GM08714 (cell line): ENCODE data around the gene NPM3.

Experiments used
- H3K4me3 ChIP-seq: fragments of 200-500 bp; sonication (Bioruptor generic); 2 replicates; pipeline ENCODE4 v1.5.1; 2014; ENCODE audit warnings: mild to moderate bottlenecking, low read length, inconsistent platforms
- ZNF274 ChIP-seq: IDR thresholded peaks from 2 replicates; pipeline ENCODE4 v1.6.1; 2012; ENCODE audit warnings: mild to moderate bottlenecking, low read depth, low read length

The NPM3 gene

DNA sequence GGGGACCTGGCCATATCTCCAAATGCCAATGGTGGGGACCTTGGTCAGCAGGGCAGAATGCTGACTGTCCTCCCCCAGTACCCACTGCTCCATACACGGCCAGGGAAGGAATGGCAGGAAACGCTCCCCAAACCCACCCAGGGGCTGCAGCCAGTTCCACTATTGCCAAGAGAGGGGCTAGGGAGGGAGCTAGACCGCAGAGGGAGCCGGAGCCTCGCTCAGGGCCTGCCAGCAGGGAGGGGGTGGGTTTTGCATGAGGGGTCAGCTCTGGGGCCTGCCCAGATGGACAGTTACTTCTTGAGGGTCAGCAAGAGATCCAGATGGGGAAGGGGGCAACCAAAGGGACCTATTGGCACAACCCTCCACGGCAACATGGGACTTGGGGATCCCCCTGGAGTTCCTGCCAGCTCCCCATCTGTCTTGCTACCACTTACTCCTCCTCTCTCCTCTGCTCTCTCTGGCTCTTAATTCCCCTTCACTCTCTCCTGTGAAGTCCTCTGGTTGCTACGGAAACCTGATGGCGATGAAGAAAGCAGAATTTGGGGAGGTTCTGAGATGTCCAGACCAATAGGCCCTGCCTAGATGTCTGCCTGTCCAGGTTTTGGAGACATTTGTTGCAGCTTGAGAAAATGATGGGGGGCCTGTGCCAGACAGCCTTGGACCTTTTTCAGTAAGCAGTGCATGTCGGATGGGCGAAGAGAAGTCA is 20.0 kb downstream of the NPM3 start:
- TF ChIP-seq ZNF274, result no peak
- no peak overlapping the region for H3K4me3 ChIP-seq

DNA sequence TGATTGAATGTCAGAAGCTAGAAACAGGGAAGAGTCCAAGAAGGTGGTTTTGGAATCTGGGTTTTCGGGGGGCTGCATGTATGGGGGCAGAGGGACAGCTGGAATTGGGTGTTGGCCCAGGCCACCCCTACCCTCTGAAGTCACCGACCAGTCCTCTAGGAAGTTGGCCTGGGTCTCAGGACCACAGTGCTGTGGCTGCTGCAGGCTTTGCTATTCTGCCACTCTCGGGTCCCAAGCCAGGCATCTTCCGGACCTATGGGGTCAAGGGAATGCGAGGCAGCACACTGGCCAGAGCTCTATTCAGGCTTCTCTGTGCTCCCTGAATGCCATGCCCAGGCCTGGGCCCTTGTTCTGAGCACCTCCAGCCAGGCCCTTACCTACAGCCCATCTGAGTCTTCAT is 20.5 kb downstream of the NPM3 start:
- no peak overlapping the region for H3K4me3 ChIP-seq
- TF ChIP-seq ZNF274, result no peak

DNA sequence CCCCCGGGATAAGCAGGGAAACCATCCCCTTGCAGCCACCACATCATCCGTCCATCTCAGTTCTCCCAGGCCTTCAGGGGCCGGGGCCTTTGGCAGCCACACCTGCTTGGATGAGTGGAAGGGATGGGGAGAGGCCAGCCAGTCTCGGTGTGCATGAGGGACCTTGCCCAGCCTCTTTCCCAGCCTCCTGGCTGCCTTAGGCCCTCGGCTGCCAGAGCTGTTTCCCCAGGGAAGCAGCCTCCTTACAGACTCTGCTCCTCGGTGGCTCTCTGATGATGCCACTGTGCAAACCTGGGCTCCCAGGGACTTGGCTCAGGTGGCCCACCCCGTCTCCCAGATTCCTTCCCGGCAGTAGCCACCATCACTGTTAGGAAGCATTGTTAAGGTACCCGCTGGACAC is 22.0 kb downstream of the NPM3 start:
- no peak for TF ChIP-seq ZNF274
- no peak overlapping the region for H3K4me3 ChIP-seq

- no peak for TF ChIP-seq ZNF274
Observed at GRCh38 chr10:101760510-101760909, 22.7 kb downstream of the NPM3 start.

DNA sequence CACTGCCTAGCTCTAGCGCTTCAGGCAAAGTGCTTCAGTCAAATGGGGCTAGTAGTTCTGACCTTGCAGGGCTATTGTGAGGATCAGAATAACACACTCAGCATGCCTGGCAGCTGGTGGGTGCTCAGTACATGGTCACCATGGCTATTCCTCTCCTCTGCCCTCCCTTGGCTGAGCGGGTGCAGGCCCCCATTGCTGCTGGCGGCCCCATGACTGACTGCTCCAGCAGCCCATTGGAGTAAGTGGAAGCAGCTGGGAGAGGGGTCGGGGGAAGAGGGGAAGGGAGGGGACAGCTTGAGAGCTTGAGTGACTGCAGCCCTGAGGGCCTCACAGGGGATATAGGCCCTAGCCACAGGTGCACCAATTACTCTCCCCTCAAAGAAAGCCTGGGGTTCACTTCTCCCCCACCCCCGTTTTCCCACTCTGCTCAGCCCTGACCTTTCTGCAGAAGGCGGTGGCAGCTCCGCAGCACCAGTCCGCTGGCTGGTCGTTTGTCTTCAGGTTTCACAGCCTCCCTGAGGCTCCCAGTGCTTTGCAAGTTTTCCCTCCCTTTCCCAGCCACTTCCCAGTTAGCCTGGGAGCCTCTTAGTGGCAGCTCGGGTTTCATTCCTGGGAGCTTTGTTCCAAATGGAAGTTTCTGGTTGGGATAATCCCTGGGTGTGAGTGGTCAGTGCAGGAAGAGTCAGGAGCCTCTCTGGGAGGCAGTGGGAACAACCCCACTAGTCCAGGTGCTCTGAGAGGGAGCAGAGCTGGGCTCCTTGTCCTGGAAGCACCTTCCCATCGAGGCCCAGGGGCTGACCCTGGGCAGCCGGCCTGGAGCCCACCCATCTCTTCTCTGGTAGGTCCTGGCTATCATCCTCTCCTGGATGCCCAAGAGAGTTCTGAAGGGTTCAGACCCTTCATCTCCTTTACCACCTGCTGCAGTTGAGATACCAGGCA is 23.7 kb downstream of the NPM3 start:
- no peak for TF ChIP-seq ZNF274
- no peak overlapping the region for H3K4me3 ChIP-seq

More at GRCh38 chr10:101760510-101760909, 22.7 kb downstream of the NPM3 start:
- H3K4me3 ChIP-seq, result no peak overlapping the region

GRCh38 chr10:101758858-101759257 is 24.4 kb downstream of the NPM3 start:
- no peak for TF ChIP-seq ZNF274
- H3K4me3 ChIP-seq, result no peak overlapping the region

GRCh38 chr10:101752241-101752640 is 31.0 kb downstream of the NPM3 start:
- TF ChIP-seq ZNF274, result no peak
- no peak overlapping the region for H3K4me3 ChIP-seq

GRCh38 chr10:101749047-101750016 is 33.9 kb downstream of the NPM3 start:
- no peak overlapping the region for H3K4me3 ChIP-seq
- TF ChIP-seq ZNF274, result no peak

GRCh38 chr10:101748496-101748895 is 34.8 kb downstream of the NPM3 start:
- no peak for TF ChIP-seq ZNF274
- H3K4me3 ChIP-seq, result no peak overlapping the region

DNA sequence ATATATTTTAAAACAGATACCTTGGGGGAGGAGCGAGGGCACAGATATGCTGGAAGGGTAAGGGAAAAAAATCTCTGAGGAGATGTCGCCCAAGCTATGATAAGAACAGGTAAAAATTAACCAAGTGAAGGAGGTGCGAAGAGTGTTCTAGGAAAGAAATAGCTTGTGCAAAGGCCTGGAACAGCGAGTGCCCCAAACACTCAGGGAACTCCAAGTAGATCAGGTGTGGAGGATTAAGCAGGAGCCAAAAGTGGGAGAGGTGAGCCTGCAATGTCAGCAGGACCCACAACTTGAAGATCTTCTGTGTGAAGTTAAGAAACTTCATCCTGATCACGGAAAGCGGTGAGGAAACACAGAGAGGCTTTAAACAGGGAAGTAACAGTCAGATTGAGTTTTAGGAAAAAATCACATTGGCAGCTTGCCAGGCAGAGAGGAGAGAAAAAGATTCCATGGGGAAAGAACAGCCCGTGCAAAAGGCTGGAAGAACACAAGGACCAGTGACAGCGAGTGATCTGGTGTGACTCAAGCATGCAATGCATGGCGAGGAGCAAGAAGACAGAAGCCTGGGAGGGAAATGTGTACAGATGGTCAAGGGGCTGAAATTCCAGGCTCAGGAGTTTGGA is 38.1 kb downstream of the NPM3 start:
- no peak for TF ChIP-seq ZNF274
- H3K4me3 ChIP-seq, result no peak overlapping the region

DNA sequence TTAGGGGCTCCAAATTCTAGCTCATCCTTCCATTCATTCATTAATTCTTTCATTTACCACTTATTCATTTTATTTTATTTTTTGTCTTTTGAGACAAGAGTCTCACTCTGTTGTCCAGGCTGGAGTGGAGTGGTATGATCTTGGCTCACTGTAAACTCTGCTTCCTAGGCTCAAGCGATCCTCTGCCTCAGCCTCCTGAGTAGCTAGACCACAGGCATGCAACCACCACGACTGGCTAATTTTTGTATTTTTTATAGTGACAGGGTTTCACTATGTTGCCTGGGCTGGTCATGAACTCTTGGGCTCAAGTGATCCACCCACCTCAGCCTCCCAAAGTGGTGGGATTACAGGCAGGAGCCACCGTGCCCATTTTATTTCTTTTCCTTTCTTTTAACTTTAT is 39.0 kb downstream of the NPM3 start:
- TF ChIP-seq ZNF274, result no peak
- no peak overlapping the region for H3K4me3 ChIP-seq

DNA sequence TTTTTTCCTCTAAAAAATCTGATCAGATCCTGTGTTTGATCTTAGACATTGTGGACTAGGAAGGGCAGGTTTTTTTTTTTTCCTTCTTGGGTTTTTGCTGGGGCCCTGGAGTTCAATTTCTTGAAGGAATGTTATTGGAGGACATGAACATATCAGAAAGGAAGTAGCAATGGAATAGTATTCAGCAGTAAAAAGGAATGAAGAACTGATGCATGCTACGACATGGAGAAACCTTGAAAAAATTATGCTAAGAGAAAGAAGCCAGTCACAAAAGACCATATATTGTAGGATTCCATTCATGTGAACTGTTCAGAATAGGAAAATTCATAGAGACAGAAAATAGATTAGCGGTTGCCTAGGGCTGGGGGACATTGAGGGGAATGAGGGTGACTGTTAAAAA is 41.3 kb downstream of the NPM3 start:
- no peak for TF ChIP-seq ZNF274
- no peak overlapping the region for H3K4me3 ChIP-seq

- H3K4me3 ChIP-seq, result no peak overlapping the region
- TF ChIP-seq ZNF274, result no peak
Observed at GRCh38 chr10:101736666-101737065, 46.6 kb downstream of the NPM3 start.
